Measurements from ENCODE around the gene ARID2.

The ARID2 gene

GRCh38 chr12:45729233-45730083, at the start of gene ARID2:
TSS of gene ARID2 (plus strand) at chr12:45729706. CDS start at chr12:45729837, 131 bp downstream.
- DNase-seq (ENCODE audit: low read depth in 2 of 2) = peak; percentile 21 to 51

DNA sequence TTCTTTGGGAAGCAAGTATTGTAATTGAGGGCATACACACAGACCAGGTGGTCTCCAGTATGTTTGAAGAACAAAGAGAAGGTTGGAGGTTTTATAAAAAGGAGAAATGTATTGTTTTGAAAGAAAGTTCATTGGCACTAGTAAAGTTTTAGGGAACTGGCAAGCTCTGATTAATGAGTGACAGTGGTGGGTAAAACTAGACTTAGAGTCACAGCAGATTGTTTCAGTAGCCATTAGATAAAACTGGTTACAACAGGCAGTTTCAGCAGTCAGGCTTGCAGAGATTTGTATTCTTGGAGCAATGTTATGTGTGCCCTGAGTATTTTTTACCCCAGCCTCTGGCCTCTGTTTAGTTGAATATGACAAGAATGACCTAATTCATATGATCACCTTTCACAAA, 49.1 kb upstream of the ARID2 start:
- DNase-seq (ENCODE audit: low read depth in 2 of 2) = no peak

GRCh38 chr12:45681465-45681864, 48.0 kb upstream of the ARID2 start:
- no peak for DNase-seq (ENCODE audit: low read depth in 2 of 2)

DNA sequence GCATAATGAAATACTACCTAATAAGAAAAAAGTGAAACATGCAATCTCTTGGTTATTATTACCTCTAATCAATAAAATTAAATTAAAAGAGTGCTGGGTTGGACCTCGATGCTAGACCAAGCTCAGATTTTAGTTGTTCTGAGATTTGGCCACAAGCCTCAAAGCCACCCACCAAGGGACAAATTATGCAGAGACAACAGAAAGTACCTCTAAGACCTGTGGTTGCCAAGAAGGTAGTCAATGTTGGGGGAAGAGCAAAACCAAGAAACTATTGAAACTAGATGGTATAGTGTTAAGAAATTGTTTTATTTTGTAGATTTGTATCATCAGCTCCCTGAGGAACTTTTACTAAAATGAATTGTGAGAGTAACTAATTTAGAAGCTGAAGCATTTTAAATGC, 43.8 kb upstream of the ARID2 start:
- DNase-seq (ENCODE audit: low read depth in 2 of 2) = no peak

GRCh38 chr12:45687081-45688015, 42.2 kb upstream of the ARID2 start:
- DNase-seq (ENCODE audit: low read depth in 2 of 2) = no peak

- DNase-seq (ENCODE audit: low read depth in 2 of 2) = no peak
Observed at GRCh38 chr12:45688183-45688582, 41.3 kb upstream of the ARID2 start.

- DNase-seq (ENCODE audit: low read depth in 2 of 2) = no peak
Observed at GRCh38 chr12:45695035-45695434, 34.5 kb upstream of the ARID2 start.

- DNase-seq (ENCODE audit: low read depth in 2 of 2) = no peak
Observed at GRCh38 chr12:45695606-45696005, 33.9 kb upstream of the ARID2 start.

DNA sequence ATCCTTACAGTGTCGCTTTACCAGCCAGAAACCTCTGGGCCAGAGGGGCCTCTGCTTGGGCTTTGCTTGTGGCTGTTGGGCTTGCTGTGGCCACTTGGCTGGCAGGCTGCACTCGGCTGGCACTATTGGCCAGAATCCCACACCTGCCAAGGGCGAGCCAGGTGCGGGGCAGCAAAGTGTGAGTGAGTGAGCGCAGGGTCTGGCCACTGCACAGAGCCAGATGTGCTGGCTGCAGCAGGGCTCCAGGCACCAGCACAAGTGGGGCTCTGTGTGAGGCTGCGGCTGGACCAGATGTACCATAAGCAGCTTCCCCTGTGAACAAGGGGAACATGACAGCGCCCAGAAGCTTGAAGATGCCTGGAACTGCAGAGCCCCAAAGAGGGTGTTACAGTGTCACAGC, 33.5 kb upstream of the ARID2 start:
- DNase-seq (ENCODE audit: low read depth in 2 of 2) = no peak

- no peak for DNase-seq (ENCODE audit: low read depth in 2 of 2)
Observed at GRCh38 chr12:45697371-45697770, 32.1 kb upstream of the ARID2 start.

DNA sequence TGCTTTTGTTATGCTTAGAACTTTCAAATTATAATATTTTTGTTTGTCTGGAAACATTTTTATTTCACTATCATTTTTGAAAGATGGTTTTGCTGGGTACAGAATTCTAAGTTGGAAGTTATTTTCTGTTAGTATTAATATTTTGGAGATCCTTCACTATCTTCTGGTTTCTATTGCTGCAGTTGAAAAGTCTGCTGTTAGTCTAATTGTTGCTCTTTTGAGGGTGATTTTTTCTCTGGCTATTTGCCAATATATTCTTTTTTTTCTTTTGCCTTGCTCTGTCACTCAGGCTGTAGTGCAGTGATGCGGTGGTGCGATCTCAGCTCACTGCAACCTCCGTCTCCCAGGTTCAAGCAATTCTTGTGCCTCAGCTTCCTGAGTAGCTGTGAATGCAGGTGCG, 28.2 kb upstream of the ARID2 start:
- no peak for DNase-seq (ENCODE audit: low read depth in 2 of 2)

GRCh38 chr12:45703942-45704341, 25.6 kb upstream of the ARID2 start:
- no peak for DNase-seq (ENCODE audit: low read depth in 2 of 2)

- no peak for DNase-seq (ENCODE audit: low read depth in 2 of 2)
Observed at GRCh38 chr12:45704968-45705367, 24.5 kb upstream of the ARID2 start.

DNA sequence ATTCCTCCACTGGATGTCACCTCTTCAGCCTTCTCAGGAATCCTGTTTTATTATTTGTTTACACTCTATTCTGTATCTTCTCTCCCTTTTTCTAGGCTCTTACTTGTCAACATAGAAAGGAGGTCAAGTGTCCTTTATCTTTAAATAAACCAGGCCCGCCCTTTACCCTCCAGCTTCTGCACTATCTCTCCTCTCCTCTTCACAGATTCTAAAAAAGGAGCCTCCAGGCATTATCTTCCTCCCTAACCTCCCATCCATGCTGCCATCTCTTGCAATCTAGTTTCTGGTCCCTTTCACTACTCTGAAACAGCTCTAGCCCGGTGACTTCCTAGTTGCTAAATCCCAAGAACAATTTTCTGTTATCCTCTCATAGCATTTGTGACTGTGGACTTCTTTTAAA, 24.1 kb upstream of the ARID2 start:
- DNase-seq (ENCODE audit: low read depth in 2 of 2) = no peak

DNA sequence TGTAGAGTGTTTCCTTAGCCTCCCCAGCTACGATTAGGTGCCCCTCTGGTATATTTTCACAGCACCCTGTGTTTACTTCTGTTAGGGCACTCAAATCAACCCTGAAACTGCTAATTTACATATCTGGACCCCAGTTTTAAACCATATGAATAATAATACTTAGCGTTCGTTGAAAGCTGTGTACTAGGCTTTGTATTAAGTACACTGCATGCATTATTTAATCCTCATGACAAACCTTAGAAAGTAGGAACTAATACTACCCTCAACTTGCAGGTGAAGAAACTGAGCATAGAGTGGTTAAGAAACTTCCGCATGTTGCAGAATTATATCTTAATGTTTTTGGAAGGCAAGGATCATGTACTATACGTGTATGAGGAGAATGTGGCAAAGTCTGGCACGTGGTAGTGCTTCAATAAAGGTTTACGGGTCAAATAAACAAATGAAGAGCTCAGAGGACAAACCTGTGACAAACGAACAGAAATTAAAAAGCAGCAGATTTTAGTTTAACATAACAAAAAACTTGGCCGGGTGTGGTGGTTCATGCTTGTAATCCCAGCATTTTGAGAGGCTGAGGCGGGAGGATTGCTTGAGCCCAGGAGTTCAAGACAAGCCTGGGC, 22.2 kb upstream of the ARID2 start:
- DNase-seq (ENCODE audit: low read depth in 2 of 2) = no peak

GRCh38 chr12:45708363-45708762, 21.1 kb upstream of the ARID2 start:
- DNase-seq (ENCODE audit: low read depth in 2 of 2) = no peak

DNA sequence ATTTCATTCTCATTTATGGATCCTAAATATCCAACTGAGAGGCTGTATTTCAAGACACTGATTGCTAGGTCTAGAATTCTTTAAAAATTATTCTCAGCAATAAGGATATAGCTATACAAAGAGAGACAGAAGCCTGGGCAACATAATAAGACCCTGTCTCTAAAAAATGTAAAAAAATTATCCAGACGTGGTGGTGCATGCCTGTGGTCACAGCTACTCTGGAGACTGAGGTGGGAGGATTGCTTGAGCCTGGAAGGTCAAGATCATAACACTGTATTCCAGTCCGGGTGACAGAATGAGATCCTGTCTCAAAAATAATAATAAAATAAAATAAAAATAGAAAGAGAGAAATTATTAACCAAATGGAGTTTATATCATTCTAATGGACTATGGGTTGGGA, 20.6 kb upstream of the ARID2 start:
- DNase-seq (ENCODE audit: low read depth in 2 of 2) = no peak

GRCh38 chr12:45712319-45712718, 17.2 kb upstream of the ARID2 start:
- no peak for DNase-seq (ENCODE audit: low read depth in 2 of 2)

DNA sequence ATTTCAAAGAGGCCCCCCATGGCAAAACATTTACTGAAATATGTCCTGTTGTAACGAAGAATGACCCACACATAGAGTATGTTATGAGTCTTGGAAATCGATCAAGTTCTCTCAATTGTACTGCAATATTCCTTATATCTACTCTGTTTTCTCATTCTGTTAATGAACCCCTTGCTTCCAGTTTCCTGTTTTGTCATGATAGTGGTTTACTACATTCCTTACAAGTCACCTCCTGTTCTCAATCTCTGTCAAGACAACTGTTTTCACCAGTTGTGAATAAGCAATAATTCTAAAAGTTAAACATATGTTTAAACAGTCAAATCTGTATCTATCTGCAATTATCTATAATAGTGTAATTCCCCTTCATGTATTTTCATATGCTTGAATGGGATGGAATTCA, 16.4 kb upstream of the ARID2 start:
- no peak for DNase-seq (ENCODE audit: low read depth in 2 of 2)

- DNase-seq (ENCODE audit: low read depth in 2 of 2) = no peak
Observed at GRCh38 chr12:45718306-45718705, 11.2 kb upstream of the ARID2 start.

- no peak for DNase-seq (ENCODE audit: low read depth in 2 of 2)
Observed at GRCh38 chr12:45720069-45720468, 9.4 kb upstream of the ARID2 start.

DNA sequence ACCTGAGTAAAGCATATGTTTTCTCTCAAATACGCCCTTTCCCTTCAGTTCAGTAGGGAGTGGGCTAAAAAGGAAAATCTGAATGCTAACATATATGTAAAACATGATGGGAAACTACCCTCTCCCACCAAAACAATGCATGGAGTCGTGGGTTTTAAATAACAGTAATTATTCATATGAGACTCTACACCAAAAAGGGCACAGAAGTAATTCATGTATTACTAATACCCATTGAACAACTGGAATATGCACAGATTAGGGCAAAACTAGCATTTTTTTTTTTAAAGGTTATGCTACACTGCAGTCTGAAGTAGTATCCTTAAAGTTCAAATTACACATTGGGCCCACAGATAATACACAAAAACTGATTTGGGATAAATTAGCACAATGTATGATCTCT, 8.1 kb upstream of the ARID2 start:
- DNase-seq (ENCODE audit: low read depth in 2 of 2) = no peak

Measured in stimulated activated CD8-positive, alpha-beta memory T cell treated with anti-CD3 and anti-CD28 coated beads, Interleukin-15, amount 100 ng/mL, for 4 hours (primary cell).